ENCODE data around the gene CCDC7. TPM values are rescaled to one million over a fixed set of nuclear protein-coding genes. Genes with fewer than 3 reads are reported as not detected.

CCDC7 gene
- total RNA-seq, 2 experiments from 2014 or later, result 69.4 to 72.9 TPM

DNA sequence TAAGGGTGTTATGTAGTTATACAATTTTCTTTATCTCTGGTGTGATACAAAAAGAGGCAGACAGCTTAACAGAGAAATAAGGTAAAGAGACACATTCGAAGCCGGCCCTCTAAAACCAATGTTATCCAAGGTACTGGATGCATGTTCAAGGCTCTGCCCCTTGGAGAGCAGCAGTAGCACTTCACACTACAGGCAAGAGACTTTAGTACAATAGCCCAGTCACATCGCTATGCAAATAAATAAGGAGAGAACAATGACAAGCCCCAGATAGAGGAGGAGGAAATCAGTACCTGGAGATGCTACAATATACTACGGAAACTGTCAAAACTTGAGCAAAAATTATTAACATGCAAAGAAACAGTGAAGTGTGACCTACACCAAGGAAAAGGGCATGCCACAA lies 401.0 kb downstream of the CCDC7 start:
- no peaks in the 10 kb centered on the region for H3K36me3 ChIP-seq (ENCODE audit: insufficient read depth, low read length)
- no peak overlapping the region for H3K4me3 ChIP-seq (ENCODE audit: low read length)
- Mint-ChIP-seq H3K27ac (no peak overlapping the region), H3K4me1 (ENCODE audit: low read depth) (no peaks in the 10 kb centered on the region), H3K9me3 (peaks cover 2% of the 10 kb centered on the region), H3K4me3 (no peak overlapping the region), H3K27me3 (no peaks in the 10 kb centered on the region), H3K36me3 (ENCODE audit: low read depth) (no peaks in the 10 kb centered on the region)
- no peak overlapping the region for H3K27ac ChIP-seq (ENCODE audit: low read depth in 1 of 2, low read length in 2 of 2)
- no peaks in the 10 kb centered on the region for H3K4me1 ChIP-seq (ENCODE audit: insufficient read depth, low read length)
- POLR2A ChIA-PET, result no interaction called here
- intact Hi-C loops (cut with DNase I, micrococcal nuclease), result no loop called here
- no peak for DNase-seq
- H3K9me3 ChIP-seq (ENCODE audit: control insufficient read depth in 1 of 2, insufficient read depth in 1 of 2, low read length in 2 of 2), result no peaks in the 10 kb centered on the region
- TF ChIP-seq, protein P1, sequence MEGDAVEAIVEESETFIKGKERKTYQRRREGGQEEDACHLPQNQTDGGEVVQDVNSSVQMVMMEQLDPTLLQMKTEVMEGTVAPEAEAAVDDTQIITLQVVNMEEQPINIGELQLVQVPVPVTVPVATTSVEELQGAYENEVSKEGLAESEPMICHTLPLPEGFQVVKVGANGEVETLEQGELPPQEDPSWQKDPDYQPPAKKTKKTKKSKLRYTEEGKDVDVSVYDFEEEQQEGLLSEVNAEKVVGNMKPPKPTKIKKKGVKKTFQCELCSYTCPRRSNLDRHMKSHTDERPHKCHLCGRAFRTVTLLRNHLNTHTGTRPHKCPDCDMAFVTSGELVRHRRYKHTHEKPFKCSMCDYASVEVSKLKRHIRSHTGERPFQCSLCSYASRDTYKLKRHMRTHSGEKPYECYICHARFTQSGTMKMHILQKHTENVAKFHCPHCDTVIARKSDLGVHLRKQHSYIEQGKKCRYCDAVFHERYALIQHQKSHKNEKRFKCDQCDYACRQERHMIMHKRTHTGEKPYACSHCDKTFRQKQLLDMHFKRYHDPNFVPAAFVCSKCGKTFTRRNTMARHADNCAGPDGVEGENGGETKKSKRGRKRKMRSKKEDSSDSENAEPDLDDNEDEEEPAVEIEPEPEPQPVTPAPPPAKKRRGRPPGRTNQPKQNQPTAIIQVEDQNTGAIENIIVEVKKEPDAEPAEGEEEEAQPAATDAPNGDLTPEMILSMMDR (IDR thresholded peaks at IDR 0.05), result no peak
- ATAC-seq (ENCODE audit: poor library complexity), result no peak
- no peaks in the 10 kb centered on the region for H3K27me3 ChIP-seq (ENCODE audit: control insufficient read depth in 1 of 2, insufficient read depth in 2 of 2, low read length in 2 of 2)
- CTCF ChIA-PET, result no interaction called here

DNA sequence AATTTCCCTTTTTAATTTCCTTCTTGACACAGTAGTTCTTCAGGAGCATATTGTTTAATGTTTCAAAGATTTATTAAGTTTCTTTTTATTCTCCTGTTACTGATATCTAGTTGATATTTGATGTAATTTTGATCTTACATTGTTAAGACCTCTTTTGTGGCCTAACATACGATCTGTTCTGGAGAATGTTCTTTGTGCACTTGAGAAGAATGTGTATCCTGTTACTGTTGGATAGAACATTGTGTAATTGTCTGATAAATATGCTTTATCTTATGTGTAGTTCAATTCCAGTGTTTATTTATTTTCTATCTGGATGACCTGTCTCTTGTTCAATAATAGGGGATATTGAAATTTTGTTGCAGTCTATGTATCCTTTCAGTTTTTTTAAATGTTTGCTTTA lies 405.4 kb downstream of the CCDC7 start:
- Histone ChIP-seq H3K27me3 (ENCODE audit: control insufficient read depth in 1 of 2, insufficient read depth in 2 of 2, low read length in 2 of 2) (no peaks in the 10 kb centered on the region), H3K4me1 (ENCODE audit: insufficient read depth, low read length) (no peaks in the 10 kb centered on the region), H3K9me3 (ENCODE audit: control insufficient read depth in 1 of 2, insufficient read depth in 1 of 2, low read length in 2 of 2) (no peaks in the 10 kb centered on the region), H3K36me3 (ENCODE audit: insufficient read depth, low read length) (no peaks in the 10 kb centered on the region), H3K27ac (ENCODE audit: low read depth in 1 of 2, low read length in 2 of 2) (no peak overlapping the region), H3K4me3 (ENCODE audit: low read length) (no peak overlapping the region)
- no peaks in the 10 kb centered on the region for H3K36me3 Mint-ChIP-seq (ENCODE audit: low read depth)
- H3K27ac Mint-ChIP-seq, result no peak overlapping the region
- ATAC-seq (ENCODE audit: poor library complexity) (no peak), DNase-seq (no peak)
- intact Hi-C loops (cut with DNase I, micrococcal nuclease), result no loop called here
- peaks cover 6% of the 10 kb centered on the region for H3K4me1 Mint-ChIP-seq (ENCODE audit: low read depth)
- no peaks in the 10 kb centered on the region for H3K9me3 Mint-ChIP-seq
- TF ChIP-seq, protein P1 (IDR thresholded peaks at IDR 0.05), result no peak
- no peak overlapping the region for H3K4me3 Mint-ChIP-seq
- H3K27me3 Mint-ChIP-seq, result no peaks in the 10 kb centered on the region
- POLR2A ChIA-PET, result no interaction called here
- CTCF ChIA-PET, result interaction anchor here (1.0 kb wide), 1 partner anchor 157 kb away, joined by 3 read pairs; no protein-coding TSS in a partner anchor

DNA sequence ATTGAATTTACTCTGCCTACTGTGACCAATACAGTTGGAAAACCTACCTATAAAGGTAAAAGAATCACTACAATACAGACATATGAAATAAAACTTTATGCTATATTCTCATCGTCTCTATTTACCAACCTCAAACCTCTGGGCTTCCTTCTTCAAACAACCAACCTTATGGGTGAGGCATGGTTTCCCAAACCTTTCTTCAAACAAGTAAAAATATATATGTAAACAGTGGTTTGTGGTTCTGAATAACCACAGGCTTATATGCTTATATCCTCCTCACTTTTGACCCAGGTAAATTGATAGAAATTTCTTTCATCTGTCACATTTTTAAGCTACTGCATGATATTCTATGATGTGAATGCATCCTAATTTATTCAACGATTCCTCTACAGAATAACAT lies 408.5 kb downstream of the CCDC7 start:
- no peaks in the 10 kb centered on the region for H3K27me3 Mint-ChIP-seq
- peaks cover 6% of the 10 kb centered on the region for H3K4me1 Mint-ChIP-seq (ENCODE audit: low read depth)
- intact Hi-C loops (cut with DNase I, micrococcal nuclease), result no loop called here
- no peaks in the 10 kb centered on the region for H3K9me3 Mint-ChIP-seq
- Histone ChIP-seq H3K36me3 (ENCODE audit: insufficient read depth, low read length) (no peaks in the 10 kb centered on the region), H3K27me3 (ENCODE audit: control insufficient read depth in 1 of 2, insufficient read depth in 2 of 2, low read length in 2 of 2) (no peaks in the 10 kb centered on the region), H3K4me1 (ENCODE audit: insufficient read depth, low read length) (no peaks in the 10 kb centered on the region), H3K27ac (ENCODE audit: low read depth in 1 of 2, low read length in 2 of 2) (no peak overlapping the region), H3K4me3 (ENCODE audit: low read length) (no peak overlapping the region), H3K9me3 (ENCODE audit: control insufficient read depth in 1 of 2, insufficient read depth in 1 of 2, low read length in 2 of 2) (no peaks in the 10 kb centered on the region)
- TF ChIP-seq, protein P1 (IDR thresholded peaks at IDR 0.05), result no peak
- DNase-seq (peak in 1 of 14 experiments; percentile 5), ATAC-seq (ENCODE audit: poor library complexity) (no peak)
- no peak overlapping the region for H3K27ac Mint-ChIP-seq
- CTCF ChIA-PET, result no interaction called here
- no peaks in the 10 kb centered on the region for H3K36me3 Mint-ChIP-seq (ENCODE audit: low read depth)
- POLR2A ChIA-PET, result no interaction called here
- H3K4me3 Mint-ChIP-seq, result no peak overlapping the region
